ENCODE measurements around the gene TAPT1.
"Not testable (repeated sequence)": the region's sequence is repeated elsewhere in the genome, so short reads cannot be mapped to it uniquely, and the experiment has no call there.

The TAPT1 gene

GRCh38 chr4:16165931-16166330, 60.3 kb downstream of the TAPT1 start:
- DNase-seq, result no peak

DNA sequence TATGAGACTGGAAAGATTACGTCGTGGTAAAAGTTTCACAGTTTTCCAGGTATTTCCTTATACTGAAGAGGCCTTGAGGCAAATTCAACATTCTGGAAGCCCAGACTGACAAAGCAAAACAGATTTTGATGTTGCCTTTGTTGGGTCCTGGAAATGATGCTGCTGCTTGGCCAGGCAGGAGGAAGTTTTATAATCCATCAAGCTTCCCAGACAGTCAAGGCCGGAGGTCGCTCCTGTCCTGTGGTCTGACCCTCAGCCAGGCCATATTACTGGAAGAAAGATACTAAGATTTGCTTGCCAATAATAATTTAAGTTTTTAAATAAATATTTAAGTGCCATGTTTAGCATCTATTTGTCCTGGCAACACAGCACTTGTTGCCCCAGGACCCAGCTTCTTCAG, 63.4 kb downstream of the TAPT1 start:
- DNase-seq, result no peak

GRCh38 chr4:16161851-16162408, 64.3 kb downstream of the TAPT1 start:
- no peak for DNase-seq

- DNase-seq, result no peak
These were observed 65.8 kb downstream of the TAPT1 start for GRCh38 chr4:16160457-16160856.

DNA sequence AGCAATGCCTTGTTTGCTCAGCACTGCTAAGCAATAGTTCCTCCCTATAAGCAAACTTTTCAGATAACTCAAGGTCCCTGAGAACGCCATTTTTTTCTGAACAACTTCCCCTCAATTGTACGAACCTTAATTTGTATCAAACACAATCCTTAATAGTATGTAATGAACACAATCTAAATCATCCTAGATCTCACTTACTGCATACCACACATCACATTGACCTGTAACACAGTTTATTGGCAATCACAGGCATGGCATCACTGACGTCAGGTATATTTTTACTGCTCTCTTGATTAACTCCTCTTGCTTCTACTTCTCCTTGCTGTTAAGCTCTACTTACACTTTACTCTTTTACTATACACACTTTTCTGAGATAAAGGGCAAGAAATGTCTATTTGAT, 67.0 kb downstream of the TAPT1 start:
- no peak for DNase-seq

DNA sequence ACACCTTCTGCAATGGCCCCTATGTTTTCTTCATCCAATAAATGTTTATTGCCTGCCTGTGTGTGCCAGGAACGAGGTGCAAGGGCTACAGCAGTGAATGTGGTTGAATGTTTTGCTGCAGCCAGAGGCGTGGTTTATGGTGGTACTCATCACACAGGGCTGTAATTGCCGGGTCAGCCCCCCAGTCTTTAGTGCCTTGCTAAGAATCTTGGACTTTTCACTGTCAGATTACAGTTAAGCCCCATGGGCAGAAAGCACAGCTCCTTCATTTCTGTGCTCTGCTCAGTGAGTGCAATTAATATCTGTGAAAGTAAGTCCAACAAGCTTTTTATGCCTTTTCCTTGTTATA, 67.8 kb downstream of the TAPT1 start:
- DNase-seq, result no peak

GRCh38 chr4:16157609-16158503, 68.4 kb downstream of the TAPT1 start:
- DNase-seq, result no peak

DNA sequence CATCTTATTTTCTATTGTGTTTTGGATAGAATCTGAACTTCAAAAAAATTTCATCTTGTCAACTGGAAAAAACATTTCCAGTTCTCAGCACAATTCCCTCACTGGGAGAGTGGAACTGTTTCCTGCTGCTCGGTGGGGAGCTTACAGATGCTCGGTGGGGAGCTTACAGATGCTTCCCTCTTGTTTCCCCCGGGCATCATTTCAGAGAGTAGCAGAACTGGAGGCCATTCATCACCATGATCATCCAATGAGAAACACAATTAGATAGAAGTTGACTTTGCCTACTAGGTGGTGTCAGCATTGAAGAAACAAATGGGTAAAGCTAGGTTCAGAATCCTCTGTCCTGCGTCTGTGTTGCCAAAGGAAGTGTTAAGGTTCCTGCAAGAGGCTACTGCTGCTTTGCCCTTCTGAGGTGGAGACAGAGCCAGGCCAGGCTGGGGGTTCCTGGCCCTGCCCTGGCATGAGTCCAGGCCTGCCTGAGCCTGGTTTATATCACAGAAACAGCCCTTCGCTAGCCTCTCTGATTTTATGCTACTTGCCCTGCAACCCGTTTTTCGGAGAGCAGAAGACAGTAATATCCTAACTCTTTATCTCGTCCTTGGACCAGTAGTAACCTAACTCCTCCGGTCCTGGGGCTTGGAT, 70.6 kb downstream of the TAPT1 start:
- DNase-seq, result no peak

- no peak for DNase-seq
These were observed 71.8 kb downstream of the TAPT1 start for GRCh38 chr4:16154451-16154850.

GRCh38 chr4:16150716-16151115, 75.6 kb downstream of the TAPT1 start:
- no peak for DNase-seq

DNA sequence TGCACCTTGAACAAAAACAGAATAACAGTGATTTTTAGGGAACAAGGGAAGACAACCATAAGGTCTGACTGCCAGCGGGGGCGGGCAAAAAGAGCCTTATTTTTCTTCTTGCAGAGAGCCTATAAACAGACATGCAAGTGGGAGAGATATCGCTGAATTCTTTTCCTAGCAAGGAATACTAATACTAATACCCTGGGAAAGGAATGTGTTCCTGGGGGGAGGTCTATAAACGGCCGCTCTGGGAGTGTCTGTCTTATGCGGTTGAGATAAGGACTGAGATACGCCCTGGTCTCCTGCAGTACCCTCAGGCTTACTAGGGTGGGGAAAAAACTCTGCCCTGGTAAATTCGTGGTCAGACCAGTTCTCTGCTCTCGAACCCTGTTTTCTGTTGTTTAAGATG, 81.4 kb downstream of the TAPT1 start:
- not testable (repeated sequence) for DNase-seq

- no peak for DNase-seq
These were observed 83.5 kb downstream of the TAPT1 start for GRCh38 chr4:16142598-16143310.

- DNase-seq, result no peak
These were observed 85.4 kb downstream of the TAPT1 start for GRCh38 chr4:16140879-16141249.

DNA sequence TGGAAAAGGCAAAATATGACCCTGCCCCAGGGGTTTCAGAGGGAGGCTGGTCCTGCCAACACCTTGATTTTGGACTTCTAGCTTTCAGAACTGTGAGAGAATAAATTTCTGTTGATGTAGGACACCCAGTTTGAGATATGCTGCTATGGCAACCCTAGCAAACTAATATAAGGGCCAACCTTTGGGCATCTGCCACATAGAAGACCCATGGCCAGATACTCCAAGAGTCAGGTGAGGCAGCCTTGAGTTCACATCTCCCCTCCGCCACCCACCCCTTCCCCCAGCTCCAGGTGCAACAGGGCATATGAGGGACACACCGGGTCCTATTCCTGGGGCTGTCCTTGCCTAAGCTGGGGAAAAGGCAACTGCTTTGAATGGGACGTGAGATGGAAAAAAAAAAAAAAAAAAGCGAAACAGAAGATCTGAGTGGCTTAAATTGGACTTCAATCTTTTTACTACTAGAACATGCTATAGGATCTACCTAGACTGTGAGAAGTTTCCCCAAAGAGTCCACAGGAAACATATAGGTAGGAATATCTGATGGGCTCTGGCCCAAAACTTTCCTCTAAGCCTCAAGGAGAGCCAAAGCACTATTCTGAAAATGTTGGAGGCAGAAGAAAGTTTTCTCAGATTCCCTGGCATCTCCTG, 85.9 kb downstream of the TAPT1 start:
- no peak for DNase-seq

- DNase-seq, result no peak
These were observed 87.0 kb downstream of the TAPT1 start for GRCh38 chr4:16139066-16139945.

- DNase-seq, result no peak
These were observed 89.4 kb downstream of the TAPT1 start for GRCh38 chr4:16136827-16137226.

- DNase-seq, result no peak
These were observed 90.0 kb downstream of the TAPT1 start for GRCh38 chr4:16136311-16136710.

DNA sequence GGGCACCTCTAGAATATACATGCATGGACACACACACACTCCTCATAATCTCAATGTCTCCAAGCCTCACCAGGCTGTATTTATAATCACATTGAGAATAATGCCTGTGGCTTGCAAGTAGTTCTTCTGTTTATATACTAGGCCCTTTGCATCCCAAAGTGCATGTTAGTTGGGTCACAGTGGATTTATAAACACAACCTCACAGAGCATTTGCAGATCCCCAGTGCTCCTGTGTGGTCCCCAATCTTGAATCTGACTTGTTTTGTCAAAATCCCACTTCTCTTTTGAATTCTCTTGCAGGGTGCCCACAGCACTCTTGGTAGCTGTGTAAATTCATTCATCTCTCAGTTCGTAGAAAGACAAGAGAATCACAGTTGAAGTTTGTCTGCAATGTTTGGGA, 92.9 kb downstream of the TAPT1 start:
- DNase-seq, result no peak

- no peak for DNase-seq
These were observed 95.0 kb downstream of the TAPT1 start for GRCh38 chr4:16131293-16131692.

DNA sequence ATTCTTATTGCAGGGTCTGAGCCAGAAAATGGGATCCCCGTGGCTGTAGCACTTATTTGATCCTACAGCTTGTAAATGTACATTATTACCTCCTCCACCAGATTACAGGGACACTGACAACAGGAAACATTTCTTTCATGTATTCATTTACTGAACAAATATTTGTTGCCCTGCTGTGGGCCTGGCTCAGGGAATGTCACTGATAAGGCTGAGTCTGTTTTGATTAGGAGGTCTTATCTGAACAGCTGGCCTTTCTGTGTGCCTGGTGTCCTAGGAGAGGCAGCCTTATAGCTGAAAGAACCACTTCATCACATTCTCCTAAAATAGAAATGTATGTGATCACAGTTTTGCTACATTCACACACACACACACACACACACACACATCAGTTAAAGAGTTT, 96.9 kb downstream of the TAPT1 start:
- no peak for DNase-seq

DNA sequence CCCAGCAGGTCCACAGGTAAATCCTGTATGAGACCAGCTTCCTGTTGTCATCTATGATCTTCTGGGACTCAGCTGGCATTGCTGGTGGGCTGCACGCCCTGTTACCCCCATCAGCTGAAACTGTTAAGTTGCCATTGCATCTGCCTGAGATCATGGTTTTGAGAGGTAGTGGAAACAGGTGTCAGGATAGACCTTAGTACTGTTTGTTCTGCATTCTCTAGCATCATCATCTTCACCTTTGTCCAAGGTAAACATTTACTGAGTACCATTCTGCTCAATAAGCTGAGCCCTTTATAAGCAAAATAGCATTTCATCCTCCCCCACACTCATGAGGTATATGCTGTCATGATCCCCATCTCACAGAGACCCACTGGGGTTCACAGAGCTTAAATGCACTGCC, 99.6 kb downstream of the TAPT1 start:
- DNase-seq, result no peak
